ENCODE results near the gene CKM.

DNA sequence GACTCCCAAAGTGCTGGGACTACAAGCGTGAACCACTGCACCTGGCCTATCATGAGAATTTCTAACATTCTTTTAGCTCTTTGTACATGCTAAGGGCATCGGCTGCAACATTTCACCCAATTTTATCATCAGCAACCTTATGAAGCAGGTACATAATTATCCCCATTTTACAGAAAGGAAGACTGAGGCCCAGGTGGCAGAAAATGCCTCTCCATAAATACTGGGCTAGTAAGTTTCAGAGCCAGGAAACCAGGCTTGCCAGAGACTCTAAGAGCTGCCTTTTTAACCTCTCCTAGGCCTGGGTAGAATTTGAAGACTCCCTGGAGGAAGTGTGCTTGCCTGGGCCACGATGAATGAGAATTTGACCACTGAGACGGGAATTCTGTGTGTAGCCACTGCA lies 45.5 kb upstream of the CKM start:
- TF ChIP-seq, protein P1, sequence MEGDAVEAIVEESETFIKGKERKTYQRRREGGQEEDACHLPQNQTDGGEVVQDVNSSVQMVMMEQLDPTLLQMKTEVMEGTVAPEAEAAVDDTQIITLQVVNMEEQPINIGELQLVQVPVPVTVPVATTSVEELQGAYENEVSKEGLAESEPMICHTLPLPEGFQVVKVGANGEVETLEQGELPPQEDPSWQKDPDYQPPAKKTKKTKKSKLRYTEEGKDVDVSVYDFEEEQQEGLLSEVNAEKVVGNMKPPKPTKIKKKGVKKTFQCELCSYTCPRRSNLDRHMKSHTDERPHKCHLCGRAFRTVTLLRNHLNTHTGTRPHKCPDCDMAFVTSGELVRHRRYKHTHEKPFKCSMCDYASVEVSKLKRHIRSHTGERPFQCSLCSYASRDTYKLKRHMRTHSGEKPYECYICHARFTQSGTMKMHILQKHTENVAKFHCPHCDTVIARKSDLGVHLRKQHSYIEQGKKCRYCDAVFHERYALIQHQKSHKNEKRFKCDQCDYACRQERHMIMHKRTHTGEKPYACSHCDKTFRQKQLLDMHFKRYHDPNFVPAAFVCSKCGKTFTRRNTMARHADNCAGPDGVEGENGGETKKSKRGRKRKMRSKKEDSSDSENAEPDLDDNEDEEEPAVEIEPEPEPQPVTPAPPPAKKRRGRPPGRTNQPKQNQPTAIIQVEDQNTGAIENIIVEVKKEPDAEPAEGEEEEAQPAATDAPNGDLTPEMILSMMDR (IDR thresholded peaks at IDR 0.05; ENCODE audit: low read depth, low read length), result no peak
- no peak for TF ChIP-seq EZH2phosphoT487 (IDR thresholded peaks at IDR 0.05; ENCODE audit: low read depth)

Measured in OCI-LY3 (cell line).